ENCODE data around the gene ASGR1. TPM values are rescaled to one million over a fixed set of nuclear protein-coding genes. Genes with fewer than 3 reads are reported as not detected.

ASGR1 gene
- total and polyA plus RNA-seq, 2 of the 4 experiments (the other 2 are of a cell fraction) = 1.3 to 3.8 TPM

GRCh38 chr17:7222093-7222971 lies 43.2 kb upstream of the ASGR1 start:
- H3K27ac ChIP-seq (ENCODE audit: insufficient read depth, low read length) = no peak overlapping the region
- 90% methylated on average over 3 of the region's 15 CpGs; no CpG with 5 or more reads in 1 of the 2 experiments for WGBS, 2 experiments (ENCODE audit: extremely low coverage in 2 of 2, insufficient read length in 1 of 2)
- 0 out of 2 replicates have a peak overlapping the region, but pooled peaks have one; percentile 33 for H3K23ac ChIP-seq (ENCODE audit: low read depth, low read length)
- ATAC-seq (ENCODE audit: low read depth) (no peak), DNase-seq (no peak)
- H2AK5ac ChIP-seq (ENCODE audit: low read depth, low read length) = no peak overlapping the region; the same call in 1 of the 2 replicates
- POLR2A ChIA-PET (ENCODE audit: unreplicated experiment) = interaction anchor here (1.5 kb wide), 1 partner anchor 12 kb away, joined by 4 read pairs; the partner anchor contains the start of gene DVL2
- no peak overlapping the region for H3K4me3 ChIP-seq (ENCODE audit: insufficient read depth, low read depth, low read length)
- H3K9me1 ChIP-seq (ENCODE audit: insufficient read depth, low read length) = peaks cover 13% of the 10 kb centered on the region; the same call in 1 of the 2 replicates
- no TSS peak for BruUV-seq (replicated peaks)
- H3K9ac ChIP-seq (ENCODE audit: low read depth, low read length) = no peak overlapping the region
- intact Hi-C loops (cut with micrococcal nuclease) (no loop called here), dilution Hi-C loops (cut with HindIII; ENCODE audit: low sequenced_read_pairs, unreplicated experiment) (no loop called here), in situ Hi-C loops (cut with MboI; ENCODE audit: low sequenced_read_pairs) (no loop called here)
- H3K4ac ChIP-seq (ENCODE audit: low read depth, low read length) = no peak overlapping the region
- no peak overlapping the region for H2BK120ac ChIP-seq (ENCODE audit: low read depth, low read length)
- no peaks in the 10 kb centered on the region for H3K9me3 ChIP-seq (ENCODE audit: control insufficient read depth, insufficient read depth, low read length)
- no peak overlapping the region for H3K14ac ChIP-seq (replicated peaks; ENCODE audit: low read depth, low read length)
- peak overlapping the region in 1 of 2 experiments; percentile 14; a peak in 1 of 4 replicates for H4K8ac ChIP-seq (ENCODE audit: low read depth in 2 of 2, low read length in 2 of 2)
- no peak overlapping the region for H3K4me2 ChIP-seq (ENCODE audit: low read depth, low read length)
- H2AK9ac ChIP-seq (replicated peaks; ENCODE audit: low read depth, low read length, poor library complexity) = peak overlapping the region; percentile 52
- H3K18ac ChIP-seq (ENCODE audit: low read depth, low read length) = no peak overlapping the region
- no peak for TF ChIP-seq RCOR1 (IDR thresholded peaks at IDR 0.05; ENCODE audit: insufficient replicate concordance, low read length)
- TF ChIP-seq ELK1 (IDR thresholded peaks at IDR 0.05; ENCODE audit: borderline replicate concordance, low read depth, low read length) = no peak
- TF ChIP-seq, protein P1, sequence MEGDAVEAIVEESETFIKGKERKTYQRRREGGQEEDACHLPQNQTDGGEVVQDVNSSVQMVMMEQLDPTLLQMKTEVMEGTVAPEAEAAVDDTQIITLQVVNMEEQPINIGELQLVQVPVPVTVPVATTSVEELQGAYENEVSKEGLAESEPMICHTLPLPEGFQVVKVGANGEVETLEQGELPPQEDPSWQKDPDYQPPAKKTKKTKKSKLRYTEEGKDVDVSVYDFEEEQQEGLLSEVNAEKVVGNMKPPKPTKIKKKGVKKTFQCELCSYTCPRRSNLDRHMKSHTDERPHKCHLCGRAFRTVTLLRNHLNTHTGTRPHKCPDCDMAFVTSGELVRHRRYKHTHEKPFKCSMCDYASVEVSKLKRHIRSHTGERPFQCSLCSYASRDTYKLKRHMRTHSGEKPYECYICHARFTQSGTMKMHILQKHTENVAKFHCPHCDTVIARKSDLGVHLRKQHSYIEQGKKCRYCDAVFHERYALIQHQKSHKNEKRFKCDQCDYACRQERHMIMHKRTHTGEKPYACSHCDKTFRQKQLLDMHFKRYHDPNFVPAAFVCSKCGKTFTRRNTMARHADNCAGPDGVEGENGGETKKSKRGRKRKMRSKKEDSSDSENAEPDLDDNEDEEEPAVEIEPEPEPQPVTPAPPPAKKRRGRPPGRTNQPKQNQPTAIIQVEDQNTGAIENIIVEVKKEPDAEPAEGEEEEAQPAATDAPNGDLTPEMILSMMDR (conservative IDR thresholded peaks at IDR 0.05; ENCODE audit: low read depth, low read length) = no peak
- no peak for TF ChIP-seq MAFK (IDR thresholded peaks at IDR 0.05; ENCODE audit: low read depth, low read length)
- no peak for TF ChIP-seq MAZ (IDR thresholded peaks at IDR 0.05; ENCODE audit: borderline replicate concordance, low read depth, low read length)
- no peak overlapping the region for H2BK20ac ChIP-seq (ENCODE audit: low read depth, low read length)
- CTCF ChIA-PET = no interaction called here
- H4K20me1 ChIP-seq (ENCODE audit: insufficient read depth, low read length) = peaks cover 32% of the 10 kb centered on the region
- H3K36me3 ChIP-seq (ENCODE audit: control insufficient read depth, insufficient read depth, low read length) = peaks cover 61% of the 10 kb centered on the region
- no peak overlapping the region for H3K56ac ChIP-seq (ENCODE audit: extremely low read depth, insufficient read depth, low read length)
- no peak overlapping the region for H4K5ac ChIP-seq (ENCODE audit: low read depth, low read length)
- H3K79me1 ChIP-seq (ENCODE audit: low read depth in 1 of 2, low read length in 2 of 2) = peaks cover 8 to 75% of the 10 kb centered on the region in 2 experiments
- no peak overlapping the region for H2BK15ac ChIP-seq (ENCODE audit: low read depth, low read length)
- peaks cover 14% of the 10 kb centered on the region for H3K4me1 ChIP-seq (ENCODE audit: control insufficient read depth, insufficient read depth, low read length)
- H2AFZ ChIP-seq (replicated peaks; ENCODE audit: low read length, poor library complexity) = no peak overlapping the region
- no peaks in the 10 kb centered on the region for H3K27me3 ChIP-seq (ENCODE audit: control insufficient read depth, insufficient read depth, low read length)
- no peak overlapping the region for H4K91ac ChIP-seq (ENCODE audit: insufficient read depth, low read depth, low read length)
- no peak overlapping the region for H2BK5ac ChIP-seq (ENCODE audit: low read depth, low read length, poor library complexity, severe bottlenecking)
